Measurements from ENCODE around the gene TMEM37.

The TMEM37 gene

DNA sequence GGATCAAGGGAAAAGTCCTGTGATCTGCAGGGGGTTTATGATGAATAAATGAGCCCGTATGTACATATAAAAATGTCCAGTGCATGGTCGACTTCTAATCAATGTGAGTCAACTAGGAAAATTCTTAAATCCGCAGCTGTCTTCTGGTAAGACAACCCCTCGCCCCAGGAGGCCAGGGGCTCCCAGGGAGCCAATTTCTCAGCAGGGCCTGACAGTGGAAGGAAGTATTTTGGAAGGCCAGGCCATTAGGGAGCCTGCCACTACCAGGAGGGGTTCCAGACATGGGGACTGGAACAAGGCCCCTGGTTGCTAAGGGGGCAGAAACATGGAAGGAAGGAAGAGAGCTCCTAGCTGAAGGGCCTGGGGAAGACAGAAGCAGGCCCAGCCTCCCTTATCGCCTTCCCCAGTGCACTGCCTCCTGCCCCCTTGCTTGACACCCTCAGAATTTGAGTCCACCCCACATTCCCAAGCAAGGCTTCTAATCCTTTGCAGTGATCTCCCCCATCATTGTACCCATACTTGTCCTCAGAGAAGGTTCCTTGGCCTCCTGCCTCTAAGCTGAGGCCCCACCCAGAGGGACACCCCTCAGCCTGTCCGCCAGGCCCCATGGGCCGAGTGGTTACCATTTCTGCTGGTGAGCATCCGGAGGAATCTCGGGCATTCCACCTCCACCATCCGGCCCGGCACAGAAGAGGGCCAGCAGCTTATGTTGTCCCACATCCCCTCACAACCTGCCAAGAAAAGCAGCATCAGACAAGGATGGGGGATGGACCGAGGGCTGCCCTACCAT, 46.7 kb downstream of the TMEM37 start:
- DNase-seq (ENCODE audit: low read depth, low spot score) = no peak

DNA sequence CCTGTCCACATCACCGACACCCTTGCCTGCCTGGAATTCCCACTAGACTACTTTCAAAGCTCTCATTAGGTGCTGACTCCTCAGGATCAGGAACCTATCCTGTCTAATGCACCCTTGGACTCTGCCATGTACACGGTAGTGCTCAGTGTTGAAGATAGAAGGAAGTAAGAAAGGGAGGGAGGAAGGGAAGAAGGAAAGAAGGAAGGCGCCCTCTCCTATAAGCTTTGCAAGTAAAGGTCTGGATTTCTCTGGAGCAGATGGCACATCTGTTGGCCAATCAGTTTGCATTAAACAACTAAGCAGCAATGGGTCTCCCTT, 47.3 kb downstream of the TMEM37 start:
- no peak for DNase-seq (ENCODE audit: low read depth, low spot score)

GRCh38 chr2:119480184-119480583, 48.5 kb downstream of the TMEM37 start:
- no peak for DNase-seq (ENCODE audit: low read depth, low spot score)

DNA sequence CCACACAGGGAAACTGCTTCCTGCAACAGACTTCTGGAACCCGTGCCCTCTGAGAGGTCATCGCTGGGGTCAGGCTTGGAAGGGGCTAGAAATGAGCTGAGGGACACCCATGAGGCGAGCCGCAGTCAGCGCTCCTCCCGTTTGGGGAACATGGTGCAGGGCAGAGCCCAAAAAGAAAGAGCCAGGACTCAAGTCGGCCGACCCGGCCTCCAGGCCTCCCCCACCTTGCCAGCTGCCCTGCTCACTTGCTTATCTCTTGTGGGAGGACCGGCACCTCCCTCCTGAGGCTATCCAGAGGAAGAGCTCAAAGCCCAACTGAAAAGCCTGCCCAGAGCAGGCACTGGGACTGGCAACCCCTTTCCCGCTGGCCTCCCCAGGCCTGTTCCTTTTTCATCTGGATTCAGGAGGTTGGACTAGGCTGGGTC, 49.1 kb downstream of the TMEM37 start:
- DNase-seq (ENCODE audit: low read depth, low spot score) = no peak

DNA sequence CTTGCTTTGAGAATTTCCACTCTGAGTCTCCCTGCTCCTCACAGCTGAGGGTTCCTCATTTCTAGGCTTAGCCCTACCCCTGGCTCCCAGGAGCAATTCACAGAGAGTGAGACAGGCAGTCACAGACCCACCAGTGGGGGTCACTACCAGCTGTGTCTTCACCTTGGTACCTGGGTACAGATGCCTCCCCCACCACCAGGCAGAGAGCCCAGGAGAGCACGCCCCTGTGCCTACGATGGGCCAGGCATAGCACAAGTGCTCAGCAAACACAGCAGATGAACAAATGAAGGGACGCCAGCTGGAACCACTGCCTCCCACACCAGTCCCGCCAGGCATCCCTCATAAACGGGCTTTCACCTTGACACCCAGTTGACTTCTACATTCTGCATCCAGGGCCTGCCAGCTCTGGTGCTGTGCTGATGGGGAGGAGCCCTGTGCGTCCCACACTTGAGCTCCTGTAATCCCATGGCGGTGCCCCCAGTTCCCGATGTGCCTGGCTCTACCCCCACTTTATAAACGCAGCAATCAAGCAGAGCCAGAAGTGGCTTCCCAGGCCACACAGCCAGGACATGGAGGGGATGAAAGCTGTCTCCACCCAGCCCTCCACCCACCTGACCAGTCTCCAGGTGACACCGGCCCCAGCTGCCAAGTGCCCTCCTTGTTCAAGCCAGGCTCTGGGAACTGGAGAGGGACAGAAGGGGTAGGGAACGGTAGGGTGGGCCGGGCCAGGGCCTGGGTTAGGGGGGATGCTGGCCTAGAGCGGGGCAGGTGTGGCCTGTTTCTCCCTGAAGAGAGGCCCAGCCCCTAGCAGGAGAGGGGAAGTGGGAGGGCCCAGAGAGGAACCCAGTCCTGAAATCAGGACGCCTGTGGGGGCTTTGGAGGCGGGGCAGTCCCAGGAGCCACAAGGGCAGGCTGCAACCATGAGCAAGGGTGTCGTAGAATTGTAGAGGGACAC, 50.1 kb downstream of the TMEM37 start:
- no peak for DNase-seq (ENCODE audit: low read depth, low spot score)

- no peak for DNase-seq (ENCODE audit: low read depth, low spot score)
Measured at GRCh38 chr2:119482481-119483394, 51.1 kb downstream of the TMEM37 start.

DNA sequence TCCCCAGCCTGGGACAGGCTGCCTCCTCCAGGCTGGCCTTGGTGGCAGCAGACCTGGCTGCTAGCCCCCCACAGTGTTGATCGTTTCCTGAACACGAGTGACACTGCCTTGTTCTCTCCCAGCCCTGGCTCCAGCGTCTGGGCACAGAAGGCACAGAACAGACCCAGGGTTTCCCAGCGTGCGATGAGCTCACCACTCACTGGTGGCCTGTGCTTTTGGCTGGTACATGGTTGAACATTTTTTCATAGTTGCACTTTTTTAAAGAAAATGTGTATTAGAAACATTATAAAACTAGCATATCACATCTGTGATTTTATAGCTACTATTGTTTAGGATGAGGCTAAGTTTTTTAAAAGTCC, 51.7 kb downstream of the TMEM37 start:
- no peak for DNase-seq (ENCODE audit: low read depth, low spot score)

DNA sequence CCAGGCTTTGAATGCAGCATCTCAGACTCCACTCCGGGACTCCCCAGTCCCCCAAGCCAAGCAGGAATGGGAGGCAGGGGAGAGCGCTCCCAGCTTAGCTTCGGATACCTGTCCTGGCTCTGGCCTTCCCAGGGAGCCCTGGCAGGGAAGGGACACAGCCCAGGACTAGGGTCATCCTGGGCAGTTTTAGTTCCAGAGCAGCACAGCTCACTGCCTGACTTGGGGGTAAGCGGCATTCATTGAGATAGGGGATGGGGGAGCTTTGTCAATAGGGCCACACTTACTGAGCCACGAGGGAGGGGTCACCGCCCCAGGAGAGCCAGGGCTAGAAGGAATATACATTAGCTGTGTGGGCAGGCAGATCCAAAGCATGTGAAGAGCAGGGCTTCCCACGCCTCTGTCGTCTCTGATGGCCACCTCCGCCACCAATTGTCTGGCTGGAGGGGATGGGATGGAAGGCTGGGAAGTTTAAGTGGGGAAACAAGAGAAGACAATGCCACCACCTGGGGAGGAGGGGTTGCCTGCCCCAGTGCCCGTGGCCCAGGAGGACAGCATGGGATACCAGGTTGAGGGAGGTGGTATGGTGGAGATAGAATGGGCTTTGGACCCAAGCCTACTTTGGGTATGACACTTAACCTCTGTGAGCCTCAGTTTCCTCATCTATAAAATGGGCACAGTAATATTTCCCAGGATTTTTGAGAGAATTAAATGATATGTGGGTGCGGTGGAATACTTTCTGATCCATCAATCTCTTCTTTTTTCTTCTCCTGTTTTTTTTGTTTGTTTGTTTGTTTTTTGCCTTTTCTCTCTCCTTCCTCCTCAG, 52.5 kb downstream of the TMEM37 start:
- DNase-seq (ENCODE audit: low read depth, low spot score) = no peak

GRCh38 chr2:119484834-119485233, 53.2 kb downstream of the TMEM37 start:
- DNase-seq (ENCODE audit: low read depth, low spot score) = no peak

GRCh38 chr2:119485336-119486110, 53.9 kb downstream of the TMEM37 start:
- no peak for DNase-seq (ENCODE audit: low read depth, low spot score)

DNA sequence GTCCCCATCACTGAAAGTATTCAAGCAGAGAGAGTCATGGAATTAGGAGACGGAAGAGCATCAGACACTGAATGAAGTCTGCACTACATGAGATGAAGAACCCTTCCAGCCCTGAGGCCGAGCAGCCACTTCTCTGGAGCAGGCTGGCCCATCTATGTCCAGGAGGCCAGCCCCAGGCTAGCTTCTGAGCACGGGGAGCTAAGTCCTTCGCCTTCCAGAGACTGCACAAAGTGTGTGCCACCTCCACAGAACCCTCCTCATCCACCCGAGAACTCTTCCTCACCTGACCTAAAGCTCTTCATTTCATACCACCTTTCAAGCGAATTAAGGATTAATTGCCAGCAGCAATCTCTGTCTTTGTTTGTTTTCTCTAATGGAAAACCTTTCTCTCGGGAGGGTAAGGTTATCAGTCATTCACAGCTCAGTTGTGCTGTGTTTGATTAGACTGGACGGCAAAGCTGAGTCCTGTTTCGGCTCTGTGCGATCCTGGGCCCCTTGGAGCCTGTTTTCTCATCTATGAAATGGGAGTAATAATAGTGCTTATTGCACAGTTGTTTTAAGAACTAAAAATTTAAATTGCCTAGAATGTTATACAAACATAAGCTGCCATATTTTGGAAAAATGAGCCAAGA, 54.7 kb downstream of the TMEM37 start:
- no peak for DNase-seq (ENCODE audit: low read depth, low spot score)

DNA sequence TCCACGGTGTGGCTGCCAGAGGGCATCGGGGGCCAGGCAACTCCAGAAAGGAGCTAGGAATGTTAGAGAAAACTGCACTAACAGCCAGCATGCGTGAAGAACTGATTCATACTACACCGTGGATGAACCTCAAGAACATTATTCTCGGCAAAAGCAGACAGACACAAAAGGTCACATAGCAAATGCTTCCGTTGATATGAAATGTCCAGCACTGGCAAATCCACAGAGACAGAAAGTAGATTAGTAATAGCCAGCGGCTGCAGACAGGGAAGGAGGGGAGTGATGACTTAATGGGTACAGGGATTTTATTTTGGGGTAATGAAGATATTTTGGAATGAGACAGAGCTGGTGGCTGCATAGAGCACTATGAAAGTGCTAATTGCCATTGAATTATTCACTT, 55.2 kb downstream of the TMEM37 start:
- no peak for DNase-seq (ENCODE audit: low read depth, low spot score)

DNA sequence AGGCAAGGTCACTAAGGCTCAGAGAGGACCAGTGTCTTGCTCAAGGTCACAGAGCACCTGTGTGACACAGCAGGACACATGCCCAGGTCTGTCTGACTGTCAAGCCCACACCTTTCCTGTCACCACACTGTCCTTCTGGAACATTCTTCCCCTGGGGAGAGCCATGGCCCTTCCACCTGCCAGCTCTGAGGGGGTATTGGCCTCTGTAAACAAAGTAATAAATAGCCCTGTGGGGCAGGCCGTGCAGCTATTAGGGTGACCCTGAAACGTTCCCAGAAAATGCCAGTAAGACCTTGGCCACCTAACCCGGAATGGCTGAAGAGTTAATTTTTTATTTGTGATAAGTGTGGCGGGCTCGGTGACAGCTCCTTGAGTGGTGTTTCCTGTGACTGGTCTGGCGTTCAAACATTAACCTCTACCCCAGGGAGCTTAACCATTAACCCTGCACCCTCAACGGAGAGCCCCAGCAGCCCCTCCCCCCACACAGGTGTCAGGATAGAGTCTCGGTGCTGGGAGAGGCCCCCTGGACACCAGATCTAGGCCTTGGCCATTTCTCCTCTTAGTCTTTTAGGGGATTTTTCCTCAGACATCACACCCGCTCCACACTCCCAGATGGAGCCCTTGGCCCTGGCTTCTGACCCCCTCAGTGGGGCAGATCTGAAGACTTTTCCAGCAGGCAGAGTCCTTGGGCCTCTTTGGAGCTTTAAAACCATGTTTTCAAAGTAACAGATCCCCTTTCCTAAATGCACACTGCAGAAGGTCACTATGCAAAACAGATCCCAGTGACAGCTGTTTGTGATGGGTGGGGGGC, 56.0 kb downstream of the TMEM37 start:
- no peak for DNase-seq (ENCODE audit: low read depth, low spot score)
